DOHH2 (cell line): ENCODE results near the gene SHQ1.

Experiments
- H3F3A ChIP-seq: fragments of 200-600 bp; sonication (generic), shearing (Covaris generic); 2 replicates; pipeline ENCODE4 v1.6.0; 2016; ENCODE audit warnings: antibody characterized with exemption, mild to moderate bottlenecking; ENCODE audit not compliant: control insufficient read depth, insufficient read depth
- H3K27ac ChIP-seq: fragments of 200-600 bp; sonication (generic); 2 replicates; pipeline ENCODE4 v1.5.1; 2014; ENCODE audit warnings: low read depth, mild to moderate bottlenecking, low read length, moderate library complexity
- H3K27me3 ChIP-seq: fragments of 200-600 bp; sonication (generic); 2 replicates; pipeline ENCODE4 v1.6.1; 2014; ENCODE audit warnings: mild to moderate bottlenecking, low read length, mixed read lengths; ENCODE audit not compliant: control insufficient read depth
- H3K36me3 ChIP-seq: fragments of 200-600 bp; sonication (generic); 2 replicates; pipeline ENCODE4 v1.6.1; 2014; ENCODE audit warnings: mild to moderate bottlenecking, low read length, moderate library complexity, mixed read lengths; ENCODE audit not compliant: control insufficient read depth
- H3K4me1 ChIP-seq: fragments of 200-600 bp; sonication (generic); 2 replicates; pipeline ENCODE4 v1.6.1; 2014; ENCODE audit warnings: mild to moderate bottlenecking, low read length, mixed read lengths; ENCODE audit not compliant: control insufficient read depth
- H3K4me2 ChIP-seq: fragments of 200-600 bp; sonication (generic); 2 replicates; pipeline ENCODE4 v1.6.0; 2014; ENCODE audit warnings: mild to moderate bottlenecking, low read length, moderate library complexity
- H3K4me3 ChIP-seq: fragments of 200-600 bp; sonication (generic); 2 replicates; pipeline ENCODE4 v1.5.1; 2014; ENCODE audit warnings: mild to moderate bottlenecking, low read length, mixed read lengths
- H3K79me2 ChIP-seq: fragments of 200-600 bp; sonication (generic); 2 replicates; pipeline ENCODE4 v1.6.1; 2014; ENCODE audit warnings: mild to moderate bottlenecking, low read length, mixed read lengths; ENCODE audit not compliant: control insufficient read depth
- H3K9me2 ChIP-seq: fragments of 200-600 bp; sonication (generic); replicated peaks from 2 replicates; pipeline ENCODE4 v1.6.1; 2014; ENCODE audit warnings: mild to moderate bottlenecking, low read length, mixed read lengths; ENCODE audit not compliant: control insufficient read depth
- H3K9me3 ChIP-seq: fragments of 200-600 bp; sonication (generic); 2 replicates; pipeline ENCODE4 v1.6.1; 2014; ENCODE audit warnings: antibody characterized with exemption, low read length, mixed read lengths; ENCODE audit not compliant: control insufficient read depth, insufficient read depth
- H4K20me1 ChIP-seq: fragments of 200-600 bp; sonication (generic); 2 replicates; pipeline ENCODE4 v1.6.0; 2014; ENCODE audit warnings: low read depth, mild to moderate bottlenecking, antibody characterized with exemption, low read length, moderate library complexity; ENCODE audit not compliant: control insufficient read depth, insufficient read depth
- EZH2phosphoT487 ChIP-seq: fragments of 200-600 bp; sonication (generic); IDR thresholded peaks from 2 replicates; pipeline ENCODE4 v1.6.1; 2017; ENCODE audit warnings: borderline replicate concordance, mild to moderate bottlenecking, antibody characterized with exemption, low read length, moderate library complexity, mixed read lengths
- TF ChIP-seq, protein P1 (sequence below): fragments of 200-600 bp; sonication (generic); IDR thresholded peaks from one replicate; pipeline ENCODE4 v1.5.1; 2014; ENCODE audit warnings: antibody characterized with exemption, mild to moderate bottlenecking, low read depth, low read length; ENCODE audit not compliant: poor library complexity, severe bottlenecking

The SHQ1 gene

GRCh38 chr3:72784226-72784625, 64.0 kb downstream of the SHQ1 start:
- Histone ChIP-seq H3K27me3 (no peaks in the 10 kb centered on the region), H3F3A (no peaks in the 10 kb centered on the region), H4K20me1 (no peaks in the 10 kb centered on the region), H3K4me1 (no peaks in the 10 kb centered on the region), H3K36me3 (peaks cover 9% of the 10 kb centered on the region), H3K4me2 (no peak overlapping the region), H3K9me2 (no peaks in the 10 kb centered on the region), H3K27ac (no peak overlapping the region), H3K9me3 (no peaks in the 10 kb centered on the region), H3K79me2 (no peaks in the 10 kb centered on the region), H3K4me3 (no peak overlapping the region)
- TF ChIP-seq, protein P1, sequence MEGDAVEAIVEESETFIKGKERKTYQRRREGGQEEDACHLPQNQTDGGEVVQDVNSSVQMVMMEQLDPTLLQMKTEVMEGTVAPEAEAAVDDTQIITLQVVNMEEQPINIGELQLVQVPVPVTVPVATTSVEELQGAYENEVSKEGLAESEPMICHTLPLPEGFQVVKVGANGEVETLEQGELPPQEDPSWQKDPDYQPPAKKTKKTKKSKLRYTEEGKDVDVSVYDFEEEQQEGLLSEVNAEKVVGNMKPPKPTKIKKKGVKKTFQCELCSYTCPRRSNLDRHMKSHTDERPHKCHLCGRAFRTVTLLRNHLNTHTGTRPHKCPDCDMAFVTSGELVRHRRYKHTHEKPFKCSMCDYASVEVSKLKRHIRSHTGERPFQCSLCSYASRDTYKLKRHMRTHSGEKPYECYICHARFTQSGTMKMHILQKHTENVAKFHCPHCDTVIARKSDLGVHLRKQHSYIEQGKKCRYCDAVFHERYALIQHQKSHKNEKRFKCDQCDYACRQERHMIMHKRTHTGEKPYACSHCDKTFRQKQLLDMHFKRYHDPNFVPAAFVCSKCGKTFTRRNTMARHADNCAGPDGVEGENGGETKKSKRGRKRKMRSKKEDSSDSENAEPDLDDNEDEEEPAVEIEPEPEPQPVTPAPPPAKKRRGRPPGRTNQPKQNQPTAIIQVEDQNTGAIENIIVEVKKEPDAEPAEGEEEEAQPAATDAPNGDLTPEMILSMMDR = no peak
- TF ChIP-seq EZH2phosphoT487 = no peak

DNA sequence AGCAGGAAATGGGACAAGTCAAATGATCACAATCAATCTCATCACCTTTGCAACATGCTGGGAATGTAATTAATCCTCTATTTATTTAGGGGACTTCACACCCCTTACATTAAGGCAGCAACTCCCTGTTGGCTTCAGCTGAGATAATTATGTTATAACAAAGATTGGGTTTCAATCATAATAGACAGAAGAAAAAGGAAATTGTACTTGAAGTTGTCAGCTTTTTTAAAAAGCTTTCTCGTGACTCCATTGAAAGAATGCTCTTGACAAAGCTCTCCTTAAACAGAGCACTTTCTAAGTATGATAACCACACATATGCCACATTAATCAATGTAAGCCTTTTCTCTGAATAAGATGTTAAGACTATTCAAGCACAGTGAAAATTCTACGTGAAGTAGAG, 65.7 kb downstream of the SHQ1 start:
- TF ChIP-seq, protein P1 = no peak
- TF ChIP-seq EZH2phosphoT487 = no peak
- H3K79me2 ChIP-seq = no peaks in the 10 kb centered on the region
- no peaks in the 10 kb centered on the region for H4K20me1 ChIP-seq
- no peak overlapping the region for H3K4me2 ChIP-seq
- peaks cover 13% of the 10 kb centered on the region for H3K36me3 ChIP-seq
- no peaks in the 10 kb centered on the region for H3F3A ChIP-seq
- H3K9me3 ChIP-seq = no peaks in the 10 kb centered on the region
- H3K27ac ChIP-seq = no peak overlapping the region
- H3K9me2 ChIP-seq = no peaks in the 10 kb centered on the region
- H3K4me3 ChIP-seq = no peak overlapping the region
- no peaks in the 10 kb centered on the region for H3K4me1 ChIP-seq
- no peaks in the 10 kb centered on the region for H3K27me3 ChIP-seq

DNA sequence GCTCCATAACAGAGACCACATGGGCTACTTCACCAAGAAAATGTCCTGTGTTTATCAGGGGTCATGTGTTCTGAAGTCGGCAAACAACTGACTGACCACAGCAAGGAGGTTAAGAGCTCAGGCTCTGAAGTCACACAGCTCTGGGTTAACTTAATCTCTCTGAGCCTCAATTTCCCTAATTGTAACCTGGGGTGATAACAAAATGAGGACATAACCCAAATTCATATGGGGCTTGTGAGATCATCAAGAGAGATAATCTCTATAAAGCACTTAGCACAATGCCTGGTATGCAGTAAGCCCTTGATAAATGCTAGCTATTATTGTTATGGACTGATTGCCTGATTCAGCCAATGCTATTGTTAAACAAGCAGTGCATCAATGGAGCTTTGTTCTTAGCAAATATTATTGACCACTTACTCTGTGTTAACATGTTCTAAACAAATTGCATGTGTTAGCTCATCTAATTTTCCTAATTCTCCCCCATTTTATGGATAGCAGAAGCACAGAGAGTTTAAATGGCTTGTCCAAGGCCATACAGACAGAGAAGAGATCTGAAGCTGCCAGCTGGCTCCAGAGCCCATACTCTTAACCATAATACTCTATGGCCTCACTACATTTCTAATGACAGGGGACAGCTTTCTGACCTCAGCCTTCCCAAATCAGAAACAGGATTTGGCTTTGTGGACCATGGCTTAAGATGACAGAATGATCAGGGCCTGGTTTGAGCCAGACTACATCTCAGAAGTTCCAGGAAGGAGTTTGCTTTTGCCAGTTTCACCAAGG, 78.3 kb downstream of the SHQ1 start:
- Histone ChIP-seq H3K27ac (no peak overlapping the region), H3K27me3 (no peaks in the 10 kb centered on the region), H3K4me1 (no peaks in the 10 kb centered on the region), H3K36me3 (peaks cover 8% of the 10 kb centered on the region; the same call in 1 of the 2 replicates), H3K4me3 (no peak overlapping the region), H3F3A (no peaks in the 10 kb centered on the region), H4K20me1 (no peaks in the 10 kb centered on the region), H3K9me2 (no peaks in the 10 kb centered on the region), H3K79me2 (no peaks in the 10 kb centered on the region), H3K4me2 (no peak overlapping the region), H3K9me3 (no peaks in the 10 kb centered on the region)
- TF ChIP-seq, protein P1 = no peak
- no peak for TF ChIP-seq EZH2phosphoT487
